Left cardiac atrium (tissue), 4 donors: ENCODE measurements around the gene ACSL6. TPM values are rescaled to one million over a fixed set of nuclear protein-coding genes. Genes with fewer than 3 reads are reported as not detected.

Source experiments
- ATAC-seq, 2 donors: fragments of 200-7000 bp; cut with Tn5 transposase; one replicate each; pipeline ENCODE4 v1.9.1; 2020; ENCODE audit warnings: mild to moderate bottlenecking in 2 of 2, moderate library complexity in 2 of 2
- DNase-seq: peaks from one replicate; pipeline ENCODE4 v3.0.0-alpha.2; 2020
- intact Hi-C, 2 donors: fragments of 100-400 bp; cut with DNase I; formaldehyde crosslinking; loops; one replicate each; pipeline versions ENCODE4 v1.14.1 to v1.15.1; 2022 to 2023
- total RNA-seq, 2 donors: library from RNA; stranded (reverse); fragmentation: NEBNext Ultra II Directional; extraction: Animal tissue kit (Norgen Biotek cat#: 25700); gene quantifications; one replicate each; pipeline ENCODE4 v1.2.1, GENCODE V29; 2021
- donor health status: DM: no; HTN: yes; CAD: no.
- donor health status: DM: no; HTN: yes; CAD: no; lungs with severe emphysema.
- donor health status: DM: yes; HTN: yes; CAD: no.
- donor health status: Dilated cardiomyopathy.

The ACSL6 gene
- total RNA-seq, 2 donors from 2014 or later, result 1.6 to 4.4 TPM

GRCh38 chr5:131959906-131960305 is 51.6 kb downstream of the ACSL6 start:
- ATAC-seq (no peak), DNase-seq (no peak)
- intact Hi-C loops, result no loop called here

GRCh38 chr5:131959136-131959535 is 52.3 kb downstream of the ACSL6 start:
- intact Hi-C loops, result no loop called here
- ATAC-seq (no peak), DNase-seq (no peak)

DNA sequence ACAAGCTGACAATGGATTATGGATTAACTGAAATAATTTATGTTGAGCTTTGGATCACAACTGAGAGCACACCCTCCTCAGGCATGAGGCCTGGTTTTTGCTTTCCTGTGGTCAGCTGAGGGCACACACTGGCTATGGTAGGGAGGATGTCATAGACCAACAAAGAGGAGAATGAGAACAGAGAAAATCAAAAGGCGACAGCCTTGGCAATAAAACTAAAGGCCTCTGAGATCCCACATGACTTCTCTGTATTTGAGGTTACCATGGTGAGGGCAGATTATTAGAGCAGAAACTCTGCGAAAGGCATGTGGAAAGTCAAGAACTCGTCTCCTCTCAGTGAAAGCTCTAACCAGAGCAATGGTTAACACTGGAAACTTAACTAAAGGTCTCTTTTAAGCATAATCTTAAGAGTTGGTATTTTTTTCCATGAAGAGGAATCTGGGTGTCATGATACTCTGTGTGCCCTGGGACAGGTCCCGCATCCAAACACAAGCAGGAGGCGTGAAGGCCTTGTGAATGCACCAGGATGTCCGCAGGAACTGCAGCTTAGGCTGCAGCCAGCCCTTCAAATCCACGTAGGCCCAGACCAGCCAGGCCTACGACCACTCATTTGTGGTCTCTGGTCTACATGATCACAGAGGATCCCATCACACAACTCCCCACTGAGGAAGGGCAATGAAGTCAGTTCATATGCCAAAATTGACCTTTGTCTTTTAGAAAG is 53.6 kb downstream of the ACSL6 start:
- ATAC-seq, result no peak
- intact Hi-C loops, result no loop called here
- no peak for DNase-seq

- DNase-seq, result no peak
- intact Hi-C loops, result no loop called here
- no peak for ATAC-seq
Observed at GRCh38 chr5:131953969-131954368, 57.5 kb downstream of the ACSL6 start.

DNA sequence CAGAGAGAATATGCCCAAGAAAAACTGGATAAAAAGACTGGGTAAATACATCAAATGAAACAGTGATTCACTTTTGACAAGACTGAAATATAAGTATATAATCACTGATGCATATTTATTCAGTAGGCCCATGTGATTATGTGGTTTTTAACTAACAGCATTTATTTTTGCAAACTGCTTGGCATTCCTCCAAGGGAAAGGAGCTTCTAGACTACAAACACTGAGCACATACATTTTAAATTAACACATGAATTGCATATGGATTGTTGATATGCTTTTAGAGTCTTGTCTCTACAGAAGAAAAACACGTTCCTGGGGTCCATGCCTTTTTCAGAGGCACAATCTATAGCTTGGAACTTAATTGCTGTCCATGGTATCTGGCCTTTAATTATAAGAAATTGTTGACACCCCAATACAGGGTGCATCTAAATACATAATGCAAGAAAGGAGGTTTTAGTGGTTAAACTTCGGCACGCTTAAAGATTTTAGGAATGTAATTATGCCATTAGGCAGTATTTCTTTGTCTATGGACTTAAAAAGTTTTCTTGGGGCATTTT is 59.1 kb downstream of the ACSL6 start:
- intact Hi-C loops, result no loop called here
- no peak for ATAC-seq

DNA sequence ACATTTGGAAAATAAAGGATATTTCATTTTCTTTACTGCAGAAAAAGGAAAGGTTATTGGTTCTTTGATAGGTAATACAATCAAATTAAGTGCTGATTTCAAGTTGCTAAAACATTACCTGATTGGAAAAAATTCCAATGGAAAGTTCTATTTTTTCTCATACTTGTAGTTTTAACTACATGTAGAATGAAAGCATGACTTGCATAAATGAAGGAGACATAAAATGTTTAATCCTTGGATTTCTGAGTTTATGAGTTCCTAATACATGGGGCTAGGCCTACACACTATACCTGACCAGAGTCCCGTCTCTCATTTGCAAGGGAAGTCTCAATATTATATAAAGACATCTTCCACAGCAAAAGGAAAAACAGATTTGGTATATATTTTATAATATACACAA is 60.8 kb downstream of the ACSL6 start:
- intact Hi-C loops, result no loop called here
- ATAC-seq, result no peak
- no peak for DNase-seq

More for the DNA sequence above, 59.1 kb downstream of the ACSL6 start:
- DNase-seq, result no peak

- intact Hi-C loops, result no loop called here
- no peak for ATAC-seq
Observed at GRCh38 chr5:131947445-131947844, 64.0 kb downstream of the ACSL6 start.

GRCh38 chr5:131945551-131946168 is 65.8 kb downstream of the ACSL6 start, which contains the start of gene MEIKIN:
TSS of gene MEIKIN (minus strand) at chr5:131945663. CDS start at chr5:131945505, 158 bp downstream.
- ATAC-seq (no peak), DNase-seq (no peak)
- intact Hi-C loops, result no loop called here

More at GRCh38 chr5:131947445-131947844, 64.0 kb downstream of the ACSL6 start:
- no peak for DNase-seq

DNA sequence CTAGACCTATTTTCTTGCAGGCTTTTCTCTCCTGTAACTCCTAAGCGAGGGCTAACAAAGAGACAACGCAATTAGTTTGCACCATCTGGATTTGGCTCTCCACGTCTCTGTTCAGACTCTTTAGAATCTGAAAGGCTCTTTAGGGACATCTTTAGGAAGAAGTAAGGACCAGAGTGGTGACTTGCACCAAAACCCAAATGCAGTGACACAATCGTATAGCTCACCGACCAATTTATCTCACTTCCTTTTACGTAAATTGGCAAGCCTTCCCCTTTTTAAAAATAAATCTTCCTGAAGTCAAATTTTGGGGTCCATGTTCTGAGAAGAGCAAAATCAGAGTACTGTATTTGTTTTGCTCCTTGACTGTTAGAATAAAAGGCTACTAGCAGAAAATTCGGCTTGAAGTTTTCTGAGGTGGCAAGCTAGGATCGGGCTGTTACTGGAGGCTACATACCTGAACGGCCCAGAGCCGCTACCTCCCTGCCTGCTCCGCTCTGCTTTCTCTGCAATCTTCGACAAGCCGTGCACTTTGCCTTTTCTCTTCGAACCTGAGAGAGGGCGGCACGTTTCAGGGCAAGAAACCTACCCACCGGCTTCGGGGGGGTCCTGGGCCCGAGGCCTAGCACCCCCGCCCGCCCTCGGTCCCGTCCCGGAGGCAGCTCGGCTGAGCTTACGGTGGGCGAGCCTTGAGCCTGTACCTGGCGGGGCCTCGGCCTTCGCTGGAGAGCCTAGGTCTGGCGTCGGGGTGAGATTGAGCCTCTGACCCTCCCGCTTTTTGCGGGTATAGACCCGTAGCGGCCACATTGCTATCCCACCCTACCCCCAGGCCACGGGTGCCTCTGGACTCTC is 66.5 kb downstream of the ACSL6 start:
- ATAC-seq (no peak), DNase-seq (no peak)
- intact Hi-C loops, result no loop called here

DNA sequence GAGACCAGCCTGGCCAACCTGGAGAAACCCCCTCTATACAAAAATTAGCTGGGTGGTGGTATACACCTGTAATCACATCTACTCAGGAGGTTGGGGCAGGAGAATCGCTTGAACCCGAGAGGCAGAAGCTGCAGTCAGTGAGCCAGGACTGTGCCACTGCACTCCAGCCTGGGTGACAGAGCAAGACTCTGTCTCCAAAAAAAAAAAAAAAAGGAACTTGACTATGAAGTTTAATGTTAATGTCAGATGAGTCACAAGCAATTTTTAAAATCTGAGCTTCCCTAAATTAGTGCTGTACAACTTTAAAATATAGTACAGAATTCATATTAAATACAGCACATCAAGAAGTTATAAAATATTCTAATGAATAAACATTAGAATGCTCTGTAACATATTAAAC is 67.5 kb downstream of the ACSL6 start:
- intact Hi-C loops, result no loop called here
- ATAC-seq, result peak in 1 of 2 donors; percentile 25
- no peak for DNase-seq

GRCh38 chr5:131942016-131942415 is 69.4 kb downstream of the ACSL6 start:
- ATAC-seq (no peak), DNase-seq (no peak)
- intact Hi-C loops, result no loop called here

GRCh38 chr5:131939690-131940345 is 71.6 kb downstream of the ACSL6 start:
- no peak for DNase-seq
- no peak for ATAC-seq
- intact Hi-C loops, result no loop called here

- intact Hi-C loops, result no loop called here
- ATAC-seq (no peak), DNase-seq (no peak)
Observed at GRCh38 chr5:131932235-131932634, 79.2 kb downstream of the ACSL6 start.

DNA sequence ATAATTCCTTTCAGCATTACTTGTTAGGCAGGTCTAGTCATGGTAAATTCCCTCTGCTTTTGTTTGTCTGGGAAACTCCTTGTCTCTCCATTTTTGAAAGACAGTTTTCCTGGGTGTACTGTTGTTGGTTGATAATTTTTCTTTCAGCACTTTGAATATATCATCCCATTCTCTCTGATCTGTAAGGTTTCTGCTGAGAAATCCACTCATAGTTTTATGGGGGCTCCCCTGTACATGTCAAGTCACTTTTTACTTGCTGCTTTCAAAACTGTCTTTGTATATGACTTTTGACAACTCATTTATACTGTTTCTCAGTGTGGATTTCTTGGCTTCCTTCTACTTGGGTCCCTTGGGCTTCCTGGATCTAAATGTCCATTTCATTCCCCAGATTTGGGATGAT is 82.5 kb downstream of the ACSL6 start:
- ATAC-seq, result no peak
- no peak for DNase-seq
- intact Hi-C loops, result no loop called here

GRCh38 chr5:131926168-131926567 is 85.3 kb downstream of the ACSL6 start:
- ATAC-seq, result no peak
- intact Hi-C loops, result no loop called here
- no peak for DNase-seq

DNA sequence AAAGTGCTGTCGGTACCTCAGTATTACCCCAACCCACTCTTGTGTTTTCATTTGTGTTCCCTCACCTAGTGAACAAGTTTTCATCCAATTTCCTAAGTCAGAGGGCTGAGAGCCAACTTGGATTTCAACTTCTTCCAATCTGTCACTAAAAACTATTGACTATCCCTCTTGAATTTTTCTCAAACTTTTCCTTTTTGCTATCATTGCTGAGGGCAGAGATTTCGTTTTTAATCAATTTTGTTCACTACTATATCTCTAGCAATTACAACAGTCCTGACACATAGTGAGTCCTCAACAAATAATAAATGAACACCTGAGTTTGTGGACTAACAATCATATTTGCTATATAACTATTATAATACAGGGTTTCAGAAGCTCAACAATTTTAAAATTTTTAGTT is 95.0 kb downstream of the ACSL6 start:
- DNase-seq (no peak), ATAC-seq (no peak)
- intact Hi-C loops, result no loop called here

DNA sequence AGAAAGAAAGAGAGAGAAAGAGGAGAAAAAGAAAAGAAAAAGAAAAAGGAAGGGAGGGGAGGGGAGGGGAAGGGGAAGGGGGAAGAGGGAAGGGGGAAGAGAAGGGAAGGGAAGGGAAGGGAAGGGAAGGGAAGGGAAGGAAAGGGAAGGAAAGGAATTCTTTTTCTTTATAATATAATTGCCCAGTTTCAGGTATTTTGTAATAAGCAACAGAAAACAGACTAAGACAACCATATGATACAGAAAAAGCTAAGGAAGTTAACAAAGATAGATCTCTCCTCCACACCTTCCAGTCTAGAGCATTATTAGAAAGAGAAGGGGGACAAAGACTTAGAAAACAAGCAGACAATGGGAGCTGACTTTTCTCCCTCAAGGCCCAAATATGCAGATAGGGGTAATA is 97.0 kb downstream of the ACSL6 start:
- DNase-seq (no peak), ATAC-seq (no peak)
- intact Hi-C loops, result no loop called here

- intact Hi-C loops, result no loop called here
- ATAC-seq (no peak), DNase-seq (no peak)
Observed at GRCh38 chr5:131913603-131914002, 97.9 kb downstream of the ACSL6 start.

DNA sequence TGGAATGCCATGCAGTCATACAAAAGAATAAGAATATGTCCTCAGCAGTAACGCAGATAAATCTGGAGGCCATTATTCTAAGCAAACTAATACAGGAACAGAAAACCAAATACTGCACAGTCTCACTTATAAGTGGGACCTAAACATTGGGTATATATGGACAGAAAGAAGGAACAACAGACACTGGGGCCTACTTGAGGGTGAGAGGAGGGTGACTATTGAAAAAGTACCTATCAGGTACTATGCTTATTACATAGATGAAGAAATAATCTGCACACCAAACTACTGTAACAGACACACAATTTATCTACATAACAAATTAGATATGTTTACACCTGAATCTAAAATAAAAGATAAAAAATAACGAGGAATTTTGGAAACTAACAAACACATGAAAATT is 104.8 kb downstream of the ACSL6 start:
- no peak for DNase-seq
- ATAC-seq, result no peak
- intact Hi-C loops, result no loop called here
